Anterior cingulate cortex (tissue), 58 donors: Measurements from ENCODE around the gene FUZ.
A peak's percentile ranks its signal among the peaks of the same experiment; 100 is the strongest.

Experiments used
- DNase-seq, 58 donors: peaks; one replicate each; lab custom pipeline; 2025; lab: John Stamatoyannopoulos, UW

The FUZ gene

GRCh38 chr19:49808711-49809159 lies 4.4 kb downstream of the FUZ start:
- peak in 57 of 58 donors; percentile 16 to 93 (median 79) for DNase-seq

DNA sequence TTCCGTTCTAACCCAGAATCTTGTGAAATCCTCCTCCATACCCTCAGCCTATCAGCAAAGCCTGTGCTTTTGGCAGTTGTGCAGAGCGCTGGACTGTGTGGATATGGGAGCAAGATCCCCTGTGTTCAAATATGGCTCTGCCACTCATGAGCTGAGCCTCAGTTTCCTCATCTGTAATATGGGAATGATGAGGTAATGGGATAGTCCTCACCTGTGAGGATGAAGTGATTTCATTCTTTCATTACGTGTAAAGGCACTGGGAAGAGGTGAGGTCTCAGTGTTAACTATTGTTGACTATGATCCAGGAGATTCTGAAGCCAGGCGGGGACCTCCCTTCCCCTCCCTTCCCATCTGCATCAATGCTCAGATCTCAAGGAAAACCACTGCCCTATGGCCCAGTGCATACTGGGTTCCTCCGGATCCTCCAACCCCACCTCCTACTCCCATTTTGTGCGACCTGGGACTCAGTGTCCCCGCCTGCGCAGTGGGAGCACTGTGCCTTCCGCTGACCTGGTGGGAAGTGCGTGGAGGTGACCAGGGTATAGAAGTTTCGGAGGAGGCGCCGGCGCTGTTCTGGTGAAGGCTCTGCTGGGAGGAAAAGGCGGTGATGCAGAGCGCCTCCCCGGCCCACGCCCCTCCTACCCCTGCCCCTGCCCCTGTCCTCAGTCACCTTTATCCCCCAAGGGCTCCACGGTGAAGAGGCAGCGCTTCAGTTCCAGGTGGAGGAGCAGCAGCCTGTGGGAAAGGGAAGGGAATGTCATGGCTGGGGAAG lies 5.0 kb downstream of the FUZ start:
- no peak for DNase-seq

GRCh38 chr19:49807058-49807903 lies 5.8 kb downstream of the FUZ start:
- DNase-seq = no peak

DNA sequence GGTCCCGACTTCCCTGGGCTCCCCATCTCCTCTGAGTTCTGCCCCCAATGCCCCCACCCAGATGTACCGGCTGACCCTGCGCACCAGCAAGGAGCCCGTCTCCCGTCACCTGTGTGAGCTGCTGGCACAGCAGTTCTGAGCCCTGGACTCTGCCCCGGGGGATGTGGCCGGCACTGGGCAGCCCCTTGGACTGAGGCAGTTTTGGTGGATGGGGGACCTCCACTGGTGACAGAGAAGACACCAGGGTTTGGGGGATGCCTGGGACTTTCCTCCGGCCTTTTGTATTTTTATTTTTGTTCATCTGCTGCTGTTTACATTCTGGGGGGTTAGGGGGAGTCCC lies 6.5 kb downstream of the FUZ start:
- no peak for DNase-seq

DNA sequence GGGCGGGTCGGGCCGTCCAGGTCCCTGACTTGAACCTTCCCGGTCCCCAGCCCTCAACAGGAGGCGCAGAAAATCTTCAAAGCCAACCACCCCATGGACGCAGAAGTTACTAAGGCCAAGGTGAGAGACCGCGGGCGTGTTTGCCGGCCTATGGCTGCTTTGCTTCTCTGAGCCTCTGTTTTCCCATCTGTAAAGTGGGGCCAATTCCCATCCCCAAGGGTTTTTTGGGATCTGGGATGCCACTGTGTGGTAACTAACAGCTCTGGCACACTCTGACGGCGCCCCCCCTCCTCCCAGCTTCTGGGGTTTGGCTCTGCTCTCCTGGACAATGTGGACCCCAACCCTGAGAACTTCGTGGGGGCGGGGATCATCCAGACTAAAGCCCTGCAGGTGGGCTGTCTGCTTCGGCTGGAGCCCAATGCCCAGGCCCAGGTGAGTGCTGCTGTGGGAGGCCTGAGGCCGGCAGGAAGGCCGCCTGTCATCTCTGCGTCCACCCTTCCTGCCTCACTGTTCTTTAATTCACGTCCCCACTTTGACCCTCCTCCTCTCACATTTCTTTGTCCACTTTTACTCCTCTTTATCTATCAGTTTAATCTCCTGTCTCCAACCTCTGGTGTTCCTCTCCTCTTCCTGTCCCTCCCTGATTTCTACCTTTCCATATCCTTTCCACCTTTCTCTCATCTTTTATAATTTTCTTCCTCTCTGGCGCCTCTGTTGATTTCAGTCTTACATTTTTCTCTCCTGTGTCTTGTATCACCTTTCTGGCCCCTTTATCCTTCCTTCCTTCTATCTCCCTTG lies 7.1 kb downstream of the FUZ start:
- DNase-seq = no peak

DNA sequence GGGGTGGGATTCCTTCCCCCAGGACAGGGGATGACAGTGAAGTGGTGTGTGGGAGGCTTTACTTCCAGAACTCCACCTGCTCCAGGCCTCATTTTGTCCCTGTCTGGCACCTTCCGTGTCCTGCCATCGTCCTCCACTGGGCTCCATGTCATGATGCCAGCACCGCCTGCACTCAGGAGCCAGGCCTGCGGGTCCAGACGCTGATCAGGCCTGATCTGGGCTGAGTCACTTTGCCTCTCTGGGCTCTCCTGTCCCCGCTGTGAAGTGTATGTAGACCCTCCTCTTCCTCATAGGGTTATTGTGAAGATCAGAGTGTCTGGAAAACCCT lies 9.6 kb downstream of the FUZ start:
- no peak for DNase-seq

- DNase-seq = no peak
Measured at GRCh38 chr19:49802836-49803528, 10.1 kb downstream of the FUZ start.

GRCh38 chr19:49801966-49802661 lies 11.0 kb downstream of the FUZ start:
- peak; percentile 49 to 96 (median 85) for DNase-seq

GRCh38 chr19:49801401-49801888 lies 11.6 kb downstream of the FUZ start:
- DNase-seq = no peak

GRCh38 chr19:49800771-49801170 lies 12.3 kb downstream of the FUZ start:
- DNase-seq = no peak

GRCh38 chr19:49799798-49800376 lies 13.2 kb downstream of the FUZ start:
- no peak for DNase-seq

GRCh38 chr19:49799271-49799797 lies 13.8 kb downstream of the FUZ start:
- DNase-seq = no peak

- DNase-seq = no peak
Measured at GRCh38 chr19:49798574-49798973, 14.5 kb downstream of the FUZ start.

- DNase-seq = no peak
Measured at GRCh38 chr19:49795615-49796014, 17.5 kb downstream of the FUZ start.

DNA sequence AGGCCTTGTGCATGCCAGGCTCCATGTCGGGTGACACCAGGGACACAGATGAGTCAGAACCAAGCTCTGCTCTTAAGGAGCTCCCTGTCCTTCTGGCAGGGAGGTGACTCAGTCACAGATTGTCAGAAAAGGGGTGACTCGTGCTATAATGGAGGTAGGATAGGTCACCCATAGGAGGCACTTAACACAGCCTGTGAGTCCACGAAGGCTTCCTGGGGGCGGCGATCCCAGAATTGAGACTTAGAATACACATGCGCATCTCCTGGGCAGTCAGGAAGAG lies 19.6 kb downstream of the FUZ start:
- no peak for DNase-seq

- DNase-seq = no peak
Measured at GRCh38 chr19:49792829-49793560, 20.1 kb downstream of the FUZ start.

DNA sequence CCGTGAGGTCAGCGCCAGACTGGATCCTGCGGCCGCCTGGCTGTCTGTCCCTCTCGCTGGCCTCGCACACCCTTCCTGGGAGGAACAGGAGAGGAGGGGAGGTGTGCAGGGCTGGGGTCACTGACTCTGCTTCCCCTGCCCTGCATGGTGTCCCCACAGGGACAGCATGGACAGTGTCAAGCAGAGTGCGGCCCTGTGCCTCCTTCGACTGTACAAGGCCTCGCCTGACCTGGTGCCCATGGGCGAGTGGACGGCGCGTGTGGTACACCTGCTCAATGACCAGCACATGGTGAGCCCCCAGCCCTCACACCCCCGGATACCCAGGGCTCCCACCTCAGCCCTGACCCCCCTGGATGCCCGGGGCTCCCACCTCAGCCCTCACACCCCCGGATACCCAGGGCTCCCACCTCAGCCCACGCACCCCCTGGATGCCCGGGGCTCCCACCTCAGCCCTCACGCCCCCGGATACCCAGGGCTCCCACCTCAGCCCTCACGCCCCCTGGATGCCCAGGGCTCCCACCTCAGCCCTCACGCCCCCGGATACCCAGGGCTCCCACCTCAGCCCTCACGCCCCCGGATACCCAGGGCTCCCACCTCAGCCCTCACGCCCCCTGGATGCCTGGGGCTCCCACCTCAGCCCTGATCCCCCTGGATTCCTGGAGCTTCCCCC lies 21.2 kb downstream of the FUZ start:
- DNase-seq = no peak

DNA sequence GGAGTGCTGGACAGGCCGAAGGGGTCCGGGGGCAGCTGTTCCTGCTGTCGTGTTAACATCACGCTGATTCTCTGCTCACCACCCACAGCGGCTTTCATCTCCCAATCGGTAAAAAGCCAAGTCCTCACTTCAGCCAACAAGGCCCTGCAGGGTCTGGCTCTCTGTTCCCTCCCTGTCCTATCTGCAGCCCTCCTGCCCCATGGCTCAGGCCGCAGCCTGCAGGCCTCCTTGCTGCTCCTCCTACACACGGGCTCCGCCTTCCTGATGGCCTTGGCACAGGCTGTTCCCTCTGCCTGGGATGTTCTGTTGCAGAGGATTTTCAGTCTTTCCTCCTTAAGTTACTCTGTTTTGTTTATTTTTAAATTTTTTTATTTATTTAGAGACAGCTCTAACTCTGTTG lies 22.2 kb downstream of the FUZ start:
- DNase-seq = peak in 7 of 58 donors; percentile 6 to 51 (median 14)
